OCI-LY7 (cell line): ENCODE results near the gene MBD3L5. TPM values are rescaled to one million over a fixed set of nuclear protein-coding genes. Genes with fewer than 3 reads are reported as not detected.
"Not testable (repeated sequence)": the region's sequence is repeated elsewhere in the genome, so short reads cannot be mapped to it uniquely, and the experiment has no call there.

Experiments
- BruUV-seq: library from RNA; stranded (reverse); fragments of 400-500 nt; replicated peaks from 2 replicates; lab custom pipeline; 2021; lab: Mats Ljungman, UMichigan
- CTCF ChIA-PET: fragments of 300-600 bp; sonication (Branson Sonifier 250); formaldehyde crosslinking; loops from one replicate; lab custom pipeline; 2022; ENCODE audit warnings: antibody characterized with exemption; ENCODE audit not compliant: unreplicated experiment; lab: Charles Lee
- POLR2A ChIA-PET: fragments of 300-600 bp; sonication (Branson Sonifier 250); formaldehyde crosslinking; loops from one replicate; lab custom pipeline; 2022; ENCODE audit warnings: antibody characterized with exemption; lab: Charles Lee
- DNase-seq: peaks from one replicate; pipeline ENCODE4 v3.0.0-alpha.2; 2015; ENCODE audit warnings: low spot score
- H2AFZ ChIP-seq: fragments of 200-600 bp; sonication (generic), shearing (Covaris generic); 2 replicates; pipeline ENCODE4 v1.6.1; 2014; ENCODE audit warnings: mild to moderate bottlenecking, antibody characterized with exemption, low read length, moderate library complexity
- H3K27ac ChIP-seq: fragments of 200-600 bp; sonication (generic); 2 replicates; pipeline ENCODE4 v1.5.1; 2014; ENCODE audit warnings: mixed run types, low read depth, mild to moderate bottlenecking, moderate library complexity, low read length, inconsistent platforms; ENCODE audit not compliant: poor library complexity, severe bottlenecking
- H3K36me3 ChIP-seq: fragments of 200-600 bp; sonication (generic); 2 replicates; pipeline ENCODE4 v1.6.1; 2014; ENCODE audit warnings: mild to moderate bottlenecking, antibody characterized with exemption, low read length, moderate library complexity, mixed read lengths; ENCODE audit not compliant: insufficient read depth
- H3K4me1 ChIP-seq: fragments of 200-600 bp; sonication (generic); 2 replicates; pipeline ENCODE4 v1.5.1; 2014; ENCODE audit warnings: mild to moderate bottlenecking, low read length; ENCODE audit not compliant: insufficient read depth, poor library complexity, severe bottlenecking
- H3K4me2 ChIP-seq: fragments of 200-600 bp; sonication (generic); 2 replicates; pipeline ENCODE4 v1.6.1; 2014; ENCODE audit warnings: mild to moderate bottlenecking, low read length
- H3K4me3 ChIP-seq: fragments of 200-600 bp; sonication (generic); 2 replicates; pipeline ENCODE4 v1.5.1; 2014; ENCODE audit warnings: mild to moderate bottlenecking, low read depth, low read length; ENCODE audit not compliant: poor library complexity, severe bottlenecking
- H3K79me2 ChIP-seq: fragments of 200-600 bp; sonication (generic); 2 replicates; pipeline ENCODE4 v1.6.1; 2016; ENCODE audit warnings: low read depth, mild to moderate bottlenecking, low read length, moderate library complexity, mixed read lengths; ENCODE audit not compliant: insufficient read depth
- H3K9me2 ChIP-seq: fragments of 200-600 bp; sonication (generic); 2 replicates; pipeline ENCODE4 v1.6.1; 2016; ENCODE audit warnings: mild to moderate bottlenecking, low read length, mixed read lengths; ENCODE audit not compliant: insufficient read depth
- H3K9me3 ChIP-seq: fragments of 200-600 bp; sonication (generic); 2 replicates; pipeline ENCODE4 v1.6.1; 2014; ENCODE audit warnings: mild to moderate bottlenecking, mixed run types, low read length, mixed read lengths
- H4K20me1 ChIP-seq: fragments of 200-600 bp; sonication (generic); 2 replicates; pipeline ENCODE4 v1.6.1; 2014; ENCODE audit warnings: mild to moderate bottlenecking, antibody characterized with exemption, low read length, moderate library complexity, mixed read lengths; ENCODE audit not compliant: insufficient read depth
- EZH2phosphoT487 ChIP-seq: fragments of 200-600 bp; sonication (generic); IDR thresholded peaks from 2 replicates; pipeline ENCODE4 v1.6.1; 2018; ENCODE audit warnings: low read depth, borderline replicate concordance, mild to moderate bottlenecking, mixed run types, antibody characterized with exemption, low read length, moderate library complexity, mixed read lengths
- intact Hi-C: fragments of 100-400 bp; cut with micrococcal nuclease; formaldehyde crosslinking; loops from one replicate; pipeline ENCODE4 v1.10.0; 2022; ENCODE audit not compliant: unreplicated experiment
- total RNA-seq, 2 experiments: library from RNA; depleted of rRNA in 1 of 2; stranded (reverse); fragments of >200 nt in 1 of 2; shearing (Covaris generic) in 1 of 2; gene quantifications; 2 replicates each; pipeline ENCODE4 v1.2.3, GENCODE V29; 2014 to 2022
- TF ChIP-seq, protein P1 (sequence below): fragments of 200-600 bp; sonication (generic); conservative IDR thresholded peaks from 2 replicates; pipeline ENCODE4 v1.5.1; 2014; ENCODE audit warnings: mild to moderate bottlenecking, antibody characterized with exemption, low read length, moderate library complexity, mixed read lengths

MBD3L5 gene
- total RNA-seq, 2 experiments from 2014 or later = not detected

- BruUV-seq = no TSS peak
- ChIA-PET POLR2A (interaction anchor here (1.1 kb wide), 1 partner anchor 262 kb away, joined by 4 read pairs; no protein-coding TSS in a partner anchor), CTCF (no interaction called here)
- no peaks in the 10 kb centered on the region for H3K9me3 ChIP-seq
- no peaks in the 10 kb centered on the region for H3K36me3 ChIP-seq
- no peaks in the 10 kb centered on the region for H4K20me1 ChIP-seq
- intact Hi-C loops = no loop called here
- peaks cover 6% of the 10 kb centered on the region for H3K4me1 ChIP-seq
- no peak overlapping the region for H3K27ac ChIP-seq
- H3K79me2 ChIP-seq = no peaks in the 10 kb centered on the region
- H3K9me2 ChIP-seq = no peaks in the 10 kb centered on the region
- TF ChIP-seq, protein P1, sequence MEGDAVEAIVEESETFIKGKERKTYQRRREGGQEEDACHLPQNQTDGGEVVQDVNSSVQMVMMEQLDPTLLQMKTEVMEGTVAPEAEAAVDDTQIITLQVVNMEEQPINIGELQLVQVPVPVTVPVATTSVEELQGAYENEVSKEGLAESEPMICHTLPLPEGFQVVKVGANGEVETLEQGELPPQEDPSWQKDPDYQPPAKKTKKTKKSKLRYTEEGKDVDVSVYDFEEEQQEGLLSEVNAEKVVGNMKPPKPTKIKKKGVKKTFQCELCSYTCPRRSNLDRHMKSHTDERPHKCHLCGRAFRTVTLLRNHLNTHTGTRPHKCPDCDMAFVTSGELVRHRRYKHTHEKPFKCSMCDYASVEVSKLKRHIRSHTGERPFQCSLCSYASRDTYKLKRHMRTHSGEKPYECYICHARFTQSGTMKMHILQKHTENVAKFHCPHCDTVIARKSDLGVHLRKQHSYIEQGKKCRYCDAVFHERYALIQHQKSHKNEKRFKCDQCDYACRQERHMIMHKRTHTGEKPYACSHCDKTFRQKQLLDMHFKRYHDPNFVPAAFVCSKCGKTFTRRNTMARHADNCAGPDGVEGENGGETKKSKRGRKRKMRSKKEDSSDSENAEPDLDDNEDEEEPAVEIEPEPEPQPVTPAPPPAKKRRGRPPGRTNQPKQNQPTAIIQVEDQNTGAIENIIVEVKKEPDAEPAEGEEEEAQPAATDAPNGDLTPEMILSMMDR = no peak
- no peak for TF ChIP-seq EZH2phosphoT487
- no peak overlapping the region for H3K4me3 ChIP-seq
- no peak overlapping the region for H2AFZ ChIP-seq
- no peak overlapping the region for H3K4me2 ChIP-seq
- no peak for DNase-seq
Observed at GRCh38 chr19:7063764-7064418, 33.5 kb downstream of the MBD3L5 start.

GRCh38 chr19:7067122-7067521 lies 36.7 kb downstream of the MBD3L5 start:
- H3K4me2 ChIP-seq, H3K9me3 ChIP-seq, H3K27ac ChIP-seq, CTCF ChIA-PET, H3K4me3 ChIP-seq, H2AFZ ChIP-seq, DNase-seq, intact Hi-C loops, BruUV-seq, H4K20me1 ChIP-seq, H3K9me2 ChIP-seq: not testable (repeated sequence)
- peaks cover 19% of the 10 kb centered on the region for H3K79me2 ChIP-seq
- peaks cover 12% of the 10 kb centered on the region for H3K36me3 ChIP-seq
- peaks cover 16% of the 10 kb centered on the region for H3K4me1 ChIP-seq
- POLR2A ChIA-PET = interaction anchor here (0.6 to 1.2 kb wide), 2 partner anchors 32 to 138 kb away, joined by 3 to 4 read pairs; no protein-coding TSS in a partner anchor
- TF ChIP-seq, protein P1 = peak; percentile 34; the same call in 1 of the 2 replicates

- Histone ChIP-seq H4K20me1 (no peaks in the 10 kb centered on the region), H2AFZ (peak overlapping the region; percentile 77; the same call in 1 of the 2 replicates), H3K9me3 (no peaks in the 10 kb centered on the region), H3K27ac (no peak overlapping the region), H3K4me3 (no peak overlapping the region), H3K79me2 (peaks cover 19% of the 10 kb centered on the region), H3K9me2 (no peaks in the 10 kb centered on the region), H3K4me2 (no peak overlapping the region), H3K36me3 (peaks cover 17% of the 10 kb centered on the region), H3K4me1 (peaks cover 16% of the 10 kb centered on the region)
- CTCF ChIA-PET = no interaction called here
- TF ChIP-seq, protein P1 = no peak
- no peak for TF ChIP-seq EZH2phosphoT487
- BruUV-seq = no TSS peak
- POLR2A ChIA-PET = interaction anchor here (0.6 to 1.2 kb wide), 2 partner anchors 32 to 139 kb away, joined by 3 to 4 read pairs; no protein-coding TSS in a partner anchor
- intact Hi-C loops = no loop called here
- no peak for DNase-seq
Observed at GRCh38 chr19:7067716-7068115, 37.3 kb downstream of the MBD3L5 start.
